Cerebellar cortex (tissue), 1 donor: ENCODE measurements around the gene EWSR1.
A peak's percentile ranks its signal among the peaks of the same experiment; 100 is the strongest.

ENCODE experiments used
- DNase-seq: peaks from one replicate; pipeline ENCODE4 v3.0.0-alpha.2; 2015; ENCODE audit warnings: low spot score

The EWSR1 gene

GRCh38 chr22:29269731-29270474 lies 1.8 kb downstream of the EWSR1 start:
- no peak for DNase-seq

GRCh38 chr22:29270475-29271271 lies 2.6 kb downstream of the EWSR1 start:
- DNase-seq = no peak

DNA sequence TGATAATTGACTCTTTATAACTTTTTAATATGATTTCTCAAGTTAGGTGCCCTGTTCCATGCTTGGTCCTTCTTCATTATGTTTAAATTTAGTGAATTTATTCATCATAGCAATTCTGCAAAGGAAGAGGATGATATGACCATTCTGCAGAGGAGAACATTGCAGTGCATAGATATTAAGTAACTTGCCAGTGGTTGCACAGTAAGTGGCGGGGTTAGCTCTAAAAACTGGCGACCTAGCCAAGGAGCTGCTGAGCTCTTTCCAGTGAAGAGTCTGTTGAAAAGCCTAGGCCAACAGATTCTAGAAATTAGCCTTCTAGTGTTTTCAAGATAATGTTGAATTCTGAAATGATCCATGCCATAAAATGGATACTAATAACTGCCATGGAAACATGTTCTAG lies 4.6 kb downstream of the EWSR1 start:
- DNase-seq = no peak

GRCh38 chr22:29275167-29275566 lies 7.1 kb downstream of the EWSR1 start:
- DNase-seq = no peak

GRCh38 chr22:29275819-29276565 lies 7.9 kb downstream of the EWSR1 start:
- no peak for DNase-seq

DNA sequence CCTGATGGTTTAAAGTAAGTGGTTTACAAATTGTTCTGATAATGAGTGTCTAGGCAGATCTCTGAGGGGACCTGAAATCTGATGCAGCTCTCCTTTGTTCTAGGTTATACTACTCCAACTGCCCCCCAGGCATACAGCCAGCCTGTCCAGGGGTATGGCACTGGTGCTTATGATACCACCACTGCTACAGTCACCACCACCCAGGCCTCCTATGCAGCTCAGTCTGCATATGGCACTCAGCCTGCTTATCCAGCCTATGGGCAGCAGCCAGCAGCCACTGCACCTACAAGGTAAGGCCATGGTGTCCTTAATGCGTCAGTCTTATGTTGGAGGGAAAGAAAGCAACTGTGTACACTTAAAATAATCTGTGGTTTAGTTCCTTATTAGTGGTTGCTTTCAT lies 9.9 kb downstream of the EWSR1 start:
- no peak for DNase-seq

DNA sequence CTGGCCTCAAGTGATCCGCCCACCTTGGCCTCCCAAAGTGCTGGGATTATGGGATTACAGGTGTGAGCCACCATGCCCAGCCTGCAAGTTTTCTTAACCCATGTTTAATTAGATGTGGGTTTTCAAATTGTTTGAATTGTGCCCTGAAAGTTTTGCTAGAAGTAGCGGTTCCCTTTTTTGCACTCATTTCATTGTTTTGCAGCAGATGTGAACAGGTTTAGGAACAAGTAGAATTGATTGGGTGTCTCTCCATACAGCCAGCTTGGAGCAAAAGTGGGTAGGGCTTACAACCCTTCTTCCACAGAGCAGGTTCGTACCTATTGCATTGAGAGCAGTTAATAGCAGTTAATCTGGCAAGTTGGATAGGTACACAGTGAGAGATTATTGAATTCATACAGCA lies 16.1 kb downstream of the EWSR1 start:
- no peak for DNase-seq

- no peak for DNase-seq
Observed at GRCh38 chr22:29288837-29289236, 20.8 kb downstream of the EWSR1 start.

- no peak for DNase-seq
Observed at GRCh38 chr22:29290061-29290460, 22.0 kb downstream of the EWSR1 start.

GRCh38 chr22:29291215-29291614 lies 23.1 kb downstream of the EWSR1 start:
- DNase-seq = no peak

DNA sequence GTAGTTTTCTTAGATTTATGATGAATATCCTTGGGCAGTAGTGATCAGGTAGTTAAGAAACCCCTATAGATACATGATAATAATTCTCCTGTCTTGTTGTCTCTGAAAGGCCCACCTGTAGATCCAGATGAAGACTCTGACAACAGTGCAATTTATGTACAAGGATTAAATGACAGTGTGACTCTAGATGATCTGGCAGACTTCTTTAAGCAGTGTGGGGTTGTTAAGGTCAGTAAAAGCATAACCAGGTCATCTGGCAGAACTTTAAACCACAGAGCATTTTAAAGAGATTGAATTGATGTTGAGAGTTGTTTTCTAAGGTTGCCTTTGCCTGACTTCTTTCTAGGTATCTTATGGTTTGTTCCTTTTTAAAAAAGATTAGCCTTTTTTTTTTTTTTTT lies 24.3 kb downstream of the EWSR1 start:
- no peak for DNase-seq

DNA sequence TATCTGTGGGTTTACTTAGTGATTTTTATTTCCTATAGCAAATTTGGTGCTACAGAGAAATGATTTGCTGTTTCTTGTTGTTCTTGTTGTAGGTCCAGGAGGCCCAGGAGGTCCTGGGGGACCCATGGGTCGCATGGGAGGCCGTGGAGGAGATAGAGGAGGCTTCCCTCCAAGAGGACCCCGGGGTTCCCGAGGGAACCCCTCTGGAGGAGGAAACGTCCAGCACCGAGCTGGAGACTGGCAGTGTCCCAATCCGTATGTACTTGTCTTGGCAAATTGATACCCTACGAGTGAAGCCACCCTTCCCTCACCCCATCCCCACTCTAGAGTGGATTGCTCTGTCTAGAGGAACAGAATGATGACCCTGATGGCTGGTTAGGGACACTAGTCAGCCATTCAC lies 30.6 kb downstream of the EWSR1 start:
- DNase-seq = no peak

DNA sequence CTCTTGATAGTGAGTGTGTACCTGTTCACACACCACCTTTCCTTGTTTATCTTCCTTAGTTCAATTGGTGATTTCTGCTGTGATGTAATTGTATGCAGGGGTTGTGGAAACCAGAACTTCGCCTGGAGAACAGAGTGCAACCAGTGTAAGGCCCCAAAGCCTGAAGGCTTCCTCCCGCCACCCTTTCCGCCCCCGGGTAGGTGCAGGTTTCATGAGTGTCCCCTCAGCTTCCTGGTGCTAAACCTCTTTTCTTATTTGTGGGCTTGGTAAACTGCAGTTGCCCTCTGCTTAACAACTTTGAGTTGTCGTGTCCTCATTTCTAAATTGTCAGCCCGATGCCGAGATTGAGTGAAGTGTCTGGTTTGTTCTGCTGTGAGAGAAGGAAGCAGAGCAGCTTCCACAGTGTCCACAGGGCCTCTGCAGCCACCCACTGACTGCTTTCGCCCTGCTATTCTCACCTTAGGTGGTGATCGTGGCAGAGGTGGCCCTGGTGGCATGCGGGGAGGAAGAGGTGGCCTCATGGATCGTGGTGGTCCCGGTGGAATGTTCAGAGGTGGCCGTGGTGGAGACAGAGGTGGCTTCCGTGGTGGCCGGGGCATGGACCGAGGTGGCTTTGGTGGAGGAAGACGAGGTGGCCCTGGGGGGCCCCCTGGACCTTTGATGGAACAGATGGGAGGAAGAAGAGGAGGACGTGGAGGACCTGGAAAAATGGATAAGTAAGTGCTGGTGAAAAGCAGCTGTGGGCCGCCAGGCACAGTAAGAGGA lies 31.2 kb downstream of the EWSR1 start:
- DNase-seq = no peak

DNA sequence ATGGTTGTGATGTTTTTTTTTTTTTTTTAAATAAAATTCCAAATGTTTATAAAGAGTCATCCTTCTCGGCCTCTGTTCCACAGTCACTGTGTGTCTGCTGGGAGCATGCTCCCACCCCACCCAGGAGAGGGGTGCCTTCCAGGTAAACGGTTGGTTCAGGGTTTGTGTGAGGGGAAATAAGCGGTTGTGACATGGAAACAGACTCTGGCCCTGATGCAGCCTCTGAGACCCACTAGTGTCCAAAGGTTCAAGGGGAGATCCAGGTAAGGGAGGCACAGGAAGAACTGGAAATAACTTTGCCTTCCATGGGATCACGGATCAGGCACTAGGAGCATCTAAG lies 32.4 kb downstream of the EWSR1 start:
- DNase-seq = no peak

DNA sequence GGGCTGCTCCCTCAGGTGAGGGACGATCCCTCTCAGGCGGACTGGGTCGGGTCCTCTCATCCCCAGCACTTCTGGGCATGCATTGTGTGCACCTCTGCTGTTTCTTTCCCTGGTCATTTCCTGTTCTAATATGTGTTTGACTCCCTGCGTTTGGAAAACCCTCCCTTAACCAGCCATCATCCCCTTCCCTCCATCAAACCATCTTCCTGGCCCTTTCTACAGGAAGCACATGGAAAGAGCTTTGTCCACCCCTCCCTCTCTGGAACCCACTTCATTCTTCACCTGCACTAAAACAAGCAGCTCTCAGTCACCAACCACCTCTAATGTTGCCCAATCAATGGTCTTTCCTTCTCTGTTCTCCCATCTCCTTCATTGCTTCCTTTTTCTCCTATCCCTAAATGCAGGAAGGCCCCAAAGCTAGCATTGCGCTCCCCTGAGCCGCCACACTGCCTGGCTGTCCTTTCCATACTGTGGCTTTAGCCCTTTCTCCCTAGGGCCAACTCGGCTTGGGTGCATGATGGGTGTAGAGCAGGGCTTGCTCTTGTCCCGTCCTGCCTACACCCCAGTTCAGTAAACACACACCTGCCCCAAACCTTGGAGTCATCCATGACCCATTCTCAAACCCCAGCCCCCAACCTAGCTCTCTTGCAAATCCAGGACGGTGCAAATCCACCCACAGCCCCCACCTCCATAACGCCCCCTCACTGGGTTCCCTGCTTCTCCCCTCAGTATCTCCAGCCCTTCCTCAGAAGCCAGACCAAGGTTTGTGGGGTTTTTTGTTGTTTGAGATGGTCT lies 32.9 kb downstream of the EWSR1 start:
- no peak for DNase-seq

- DNase-seq = no peak
Observed at GRCh38 chr22:29301716-29302401, 33.8 kb downstream of the EWSR1 start.

GRCh38 chr22:29302402-29302680 lies 34.3 kb downstream of the EWSR1 start:
- peak; percentile 70 for DNase-seq

DNA sequence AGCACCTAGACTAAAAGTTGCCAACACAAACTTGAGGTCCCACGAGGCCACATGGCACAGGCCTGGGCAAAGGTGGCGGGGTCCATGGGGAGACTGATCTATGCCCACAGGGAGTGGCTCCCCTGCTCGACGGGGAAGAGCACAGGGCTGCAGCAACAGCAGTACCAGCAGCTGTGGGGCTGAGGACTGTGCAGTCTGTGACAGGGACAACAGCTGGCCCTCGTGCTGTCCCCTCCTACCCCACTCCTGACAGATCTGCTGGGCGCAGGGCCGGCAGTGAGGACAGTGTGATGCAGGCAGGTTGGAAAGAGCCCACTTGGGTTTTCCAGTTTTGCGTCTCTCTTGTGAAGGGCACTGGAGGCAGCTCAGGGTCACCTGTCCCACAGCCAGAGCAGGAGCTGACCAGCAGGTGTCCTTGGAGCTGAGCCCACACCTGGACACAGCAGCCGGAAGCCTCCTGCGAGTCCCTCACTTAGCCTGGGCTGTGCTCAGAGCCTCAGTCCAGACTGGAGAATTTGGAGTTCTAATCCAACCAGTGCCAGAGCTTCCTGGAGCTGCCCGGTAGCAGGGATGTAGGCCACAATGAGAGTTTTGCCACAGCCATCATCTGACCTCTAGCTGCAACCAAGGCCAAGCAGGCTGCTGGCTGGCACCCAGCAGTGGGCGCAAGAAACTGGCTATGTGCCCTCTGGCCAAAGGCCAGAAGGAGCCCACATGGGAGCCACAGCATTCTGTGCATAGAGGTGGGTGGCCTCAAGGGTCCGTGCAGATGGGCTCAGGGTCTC lies 34.8 kb downstream of the EWSR1 start:
- no peak for DNase-seq

GRCh38 chr22:29305836-29306174 lies 37.7 kb downstream of the EWSR1 start:
- DNase-seq = no peak

- no peak for DNase-seq
Observed at GRCh38 chr22:29306175-29306834, 38.2 kb downstream of the EWSR1 start, which contains the start of gene GAS2L1. Gene GAS2L1 (plus strand): TSS chr22:29306650. CDS start chr22:29308106, 1,456 bp downstream.
